OCI-LY7 (cell line): ENCODE measurements around the gene JAK1. TPM values are rescaled to one million over a fixed set of nuclear protein-coding genes. Genes with fewer than 3 reads are reported as not detected.

Source experiments
- BruUV-seq: library from RNA; stranded (reverse); fragments of 400-500 nt; replicated peaks from 2 replicates; lab custom pipeline; 2021; lab: Mats Ljungman, UMichigan
- CTCF ChIA-PET: fragments of 300-600 bp; sonication (Branson Sonifier 250); formaldehyde crosslinking; loops from one replicate; lab custom pipeline; 2022; ENCODE audit warnings: antibody characterized with exemption; ENCODE audit not compliant: unreplicated experiment; lab: Charles Lee
- POLR2A ChIA-PET: fragments of 300-600 bp; sonication (Branson Sonifier 250); formaldehyde crosslinking; loops from one replicate; lab custom pipeline; 2022; ENCODE audit warnings: antibody characterized with exemption; lab: Charles Lee
- DNase-seq: peaks from one replicate; pipeline ENCODE4 v3.0.0-alpha.2; 2015; ENCODE audit warnings: low spot score
- H2AFZ ChIP-seq: fragments of 200-600 bp; sonication (generic), shearing (Covaris generic); 2 replicates; pipeline ENCODE4 v1.6.1; 2014; ENCODE audit warnings: mild to moderate bottlenecking, antibody characterized with exemption, low read length, moderate library complexity
- H3K27ac ChIP-seq: fragments of 200-600 bp; sonication (generic); 2 replicates; pipeline ENCODE4 v1.5.1; 2014; ENCODE audit warnings: mixed run types, low read depth, mild to moderate bottlenecking, moderate library complexity, low read length, inconsistent platforms; ENCODE audit not compliant: poor library complexity, severe bottlenecking
- H3K36me3 ChIP-seq: fragments of 200-600 bp; sonication (generic); 2 replicates; pipeline ENCODE4 v1.6.1; 2014; ENCODE audit warnings: mild to moderate bottlenecking, antibody characterized with exemption, low read length, moderate library complexity, mixed read lengths; ENCODE audit not compliant: insufficient read depth
- H3K4me1 ChIP-seq: fragments of 200-600 bp; sonication (generic); 2 replicates; pipeline ENCODE4 v1.5.1; 2014; ENCODE audit warnings: mild to moderate bottlenecking, low read length; ENCODE audit not compliant: insufficient read depth, poor library complexity, severe bottlenecking
- H3K4me2 ChIP-seq: fragments of 200-600 bp; sonication (generic); 2 replicates; pipeline ENCODE4 v1.6.1; 2014; ENCODE audit warnings: mild to moderate bottlenecking, low read length
- H3K4me3 ChIP-seq: fragments of 200-600 bp; sonication (generic); 2 replicates; pipeline ENCODE4 v1.5.1; 2014; ENCODE audit warnings: mild to moderate bottlenecking, low read depth, low read length; ENCODE audit not compliant: poor library complexity, severe bottlenecking
- H3K79me2 ChIP-seq: fragments of 200-600 bp; sonication (generic); 2 replicates; pipeline ENCODE4 v1.6.1; 2016; ENCODE audit warnings: low read depth, mild to moderate bottlenecking, low read length, moderate library complexity, mixed read lengths; ENCODE audit not compliant: insufficient read depth
- H3K9me2 ChIP-seq: fragments of 200-600 bp; sonication (generic); 2 replicates; pipeline ENCODE4 v1.6.1; 2016; ENCODE audit warnings: mild to moderate bottlenecking, low read length, mixed read lengths; ENCODE audit not compliant: insufficient read depth
- H3K9me3 ChIP-seq: fragments of 200-600 bp; sonication (generic); 2 replicates; pipeline ENCODE4 v1.6.1; 2014; ENCODE audit warnings: mild to moderate bottlenecking, mixed run types, low read length, mixed read lengths
- H4K20me1 ChIP-seq: fragments of 200-600 bp; sonication (generic); 2 replicates; pipeline ENCODE4 v1.6.1; 2014; ENCODE audit warnings: mild to moderate bottlenecking, antibody characterized with exemption, low read length, moderate library complexity, mixed read lengths; ENCODE audit not compliant: insufficient read depth
- EZH2phosphoT487 ChIP-seq: fragments of 200-600 bp; sonication (generic); IDR thresholded peaks from 2 replicates; pipeline ENCODE4 v1.6.1; 2018; ENCODE audit warnings: low read depth, borderline replicate concordance, mild to moderate bottlenecking, mixed run types, antibody characterized with exemption, low read length, moderate library complexity, mixed read lengths
- intact Hi-C: fragments of 100-400 bp; cut with micrococcal nuclease; formaldehyde crosslinking; loops from one replicate; pipeline ENCODE4 v1.10.0; 2022; ENCODE audit not compliant: unreplicated experiment
- total RNA-seq, 2 experiments: library from RNA; depleted of rRNA in 1 of 2; stranded (reverse); fragments of >200 nt in 1 of 2; shearing (Covaris generic) in 1 of 2; gene quantifications; 2 replicates each; pipeline ENCODE4 v1.2.3, GENCODE V29; 2014 to 2022
- TF ChIP-seq, protein P1 (sequence below): fragments of 200-600 bp; sonication (generic); conservative IDR thresholded peaks from 2 replicates; pipeline ENCODE4 v1.5.1; 2014; ENCODE audit warnings: mild to moderate bottlenecking, antibody characterized with exemption, low read length, moderate library complexity, mixed read lengths

JAK1 gene
- total RNA-seq, 2 experiments from 2014 or later, result 72.6 to 86.8 TPM

DNA sequence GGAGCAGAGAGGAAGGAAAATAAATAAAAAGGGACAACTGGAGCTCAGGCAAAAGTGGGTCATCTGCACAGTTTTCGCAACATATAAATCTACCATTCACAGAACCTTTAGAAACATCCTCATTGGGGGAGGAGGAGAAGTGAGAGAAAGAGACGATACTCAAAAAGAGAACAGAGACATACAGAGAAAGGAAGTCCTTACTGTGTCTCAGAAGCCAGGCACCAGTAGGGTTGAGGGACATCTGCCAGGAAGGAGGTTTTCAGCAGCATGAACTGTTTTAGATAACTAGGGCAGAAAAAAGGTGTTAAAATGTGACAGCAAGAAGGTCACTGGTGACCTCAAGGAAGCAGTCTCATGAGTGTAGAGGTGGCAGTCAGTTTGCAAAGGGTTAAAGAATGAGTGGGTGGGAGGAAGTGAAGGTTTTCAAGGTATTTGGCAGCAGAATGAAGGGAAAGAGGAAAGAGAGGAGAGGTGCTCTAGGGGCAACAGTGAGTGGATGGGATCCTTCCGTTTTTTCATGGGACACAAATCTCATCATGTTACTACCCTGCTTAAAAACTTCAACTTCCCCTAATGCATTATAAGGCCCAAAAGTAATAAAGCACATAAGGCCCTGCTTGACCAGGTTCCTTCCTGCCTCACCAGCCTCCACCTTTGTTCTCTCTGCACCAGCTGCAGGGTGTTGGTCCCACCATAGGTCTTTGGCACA is 9.5 kb downstream of the JAK1 start:
- peak; percentile 86 for DNase-seq
- Histone ChIP-seq H3K9me2 (no peaks in the 10 kb centered on the region), H2AFZ (no peak overlapping the region), H3K4me2 (peak overlapping the region; percentile 80), H3K27ac (peak overlapping the region; percentile 93), H3K4me1 (peaks cover 100% of the 10 kb centered on the region), H3K9me3 (no peaks in the 10 kb centered on the region), H4K20me1 (peaks cover 49% of the 10 kb centered on the region), H3K36me3 (no peaks in the 10 kb centered on the region), H3K79me2 (peaks cover 91% of the 10 kb centered on the region), H3K4me3 (peak overlapping the region; percentile 49)
- TF ChIP-seq, protein P1, sequence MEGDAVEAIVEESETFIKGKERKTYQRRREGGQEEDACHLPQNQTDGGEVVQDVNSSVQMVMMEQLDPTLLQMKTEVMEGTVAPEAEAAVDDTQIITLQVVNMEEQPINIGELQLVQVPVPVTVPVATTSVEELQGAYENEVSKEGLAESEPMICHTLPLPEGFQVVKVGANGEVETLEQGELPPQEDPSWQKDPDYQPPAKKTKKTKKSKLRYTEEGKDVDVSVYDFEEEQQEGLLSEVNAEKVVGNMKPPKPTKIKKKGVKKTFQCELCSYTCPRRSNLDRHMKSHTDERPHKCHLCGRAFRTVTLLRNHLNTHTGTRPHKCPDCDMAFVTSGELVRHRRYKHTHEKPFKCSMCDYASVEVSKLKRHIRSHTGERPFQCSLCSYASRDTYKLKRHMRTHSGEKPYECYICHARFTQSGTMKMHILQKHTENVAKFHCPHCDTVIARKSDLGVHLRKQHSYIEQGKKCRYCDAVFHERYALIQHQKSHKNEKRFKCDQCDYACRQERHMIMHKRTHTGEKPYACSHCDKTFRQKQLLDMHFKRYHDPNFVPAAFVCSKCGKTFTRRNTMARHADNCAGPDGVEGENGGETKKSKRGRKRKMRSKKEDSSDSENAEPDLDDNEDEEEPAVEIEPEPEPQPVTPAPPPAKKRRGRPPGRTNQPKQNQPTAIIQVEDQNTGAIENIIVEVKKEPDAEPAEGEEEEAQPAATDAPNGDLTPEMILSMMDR, result no peak
- no peak for TF ChIP-seq EZH2phosphoT487
- POLR2A ChIA-PET, result interaction anchor here (0.6 to 1.5 kb wide), 3 partner anchors 11 to 1120 kb away, joined by 3 to 4 read pairs (median 3); no protein-coding TSS in a partner anchor
- CTCF ChIA-PET, result no interaction called here
- intact Hi-C loops, result loop anchor here (1.0 to 2.0 kb wide), 3 partner anchors 9 to 92 kb away; partner anchors contain the start of gene JAK1
- BruUV-seq, result no TSS peak

DNA sequence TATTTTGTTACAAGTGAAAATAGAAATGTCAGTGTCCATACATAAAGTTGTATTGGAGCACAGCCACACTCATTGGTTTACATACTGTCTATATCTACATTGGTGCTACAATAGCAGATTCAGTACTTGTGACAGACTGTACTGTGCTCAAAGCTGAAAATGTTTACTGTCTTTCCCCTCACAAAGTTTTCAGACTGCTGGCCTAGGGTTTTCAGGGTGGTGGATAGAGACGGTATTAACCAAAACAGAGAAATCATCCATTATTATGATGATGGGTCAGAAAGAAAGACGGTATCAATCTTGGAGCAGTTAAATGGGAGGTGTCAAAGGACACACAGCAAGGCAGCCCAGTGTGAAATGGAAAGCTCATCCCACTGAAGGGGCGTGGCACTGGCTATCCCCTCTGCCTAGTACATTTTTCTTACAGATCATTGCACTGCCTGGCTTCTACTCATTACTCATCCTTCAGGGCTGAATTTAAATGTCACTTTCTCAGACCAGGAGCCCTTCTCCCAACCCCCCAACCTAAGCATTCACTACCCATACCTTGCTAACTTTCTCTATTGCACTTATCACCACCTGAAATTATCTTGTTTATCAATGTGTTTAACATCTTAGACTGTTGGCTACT is 10.2 kb downstream of the JAK1 start:
- H4K20me1 ChIP-seq, result peaks cover 50% of the 10 kb centered on the region
- H3K4me2 ChIP-seq, result peak overlapping the region; percentile 80
- BruUV-seq, result no TSS peak
- H2AFZ ChIP-seq, result no peak overlapping the region
- peak overlapping the region; percentile 49 for H3K4me3 ChIP-seq
- peak overlapping the region; percentile 93 for H3K27ac ChIP-seq
- no peak for DNase-seq
- H3K79me2 ChIP-seq, result peaks cover 89% of the 10 kb centered on the region
- CTCF ChIA-PET, result no interaction called here
- no peaks in the 10 kb centered on the region for H3K9me2 ChIP-seq
- no peaks in the 10 kb centered on the region for H3K9me3 ChIP-seq
- TF ChIP-seq, protein P1, result no peak
- TF ChIP-seq EZH2phosphoT487, result no peak
- peaks cover 98% of the 10 kb centered on the region for H3K4me1 ChIP-seq
- intact Hi-C loops, result loop anchor here (2.0 kb wide), 2 partner anchors 89 to 91 kb away; no protein-coding TSS in a partner anchor
- H3K36me3 ChIP-seq, result no peaks in the 10 kb centered on the region
- POLR2A ChIA-PET, result interaction anchor here (0.7 to 1.5 kb wide), 4 partner anchors 10 to 1554 kb away, joined by 3 read pairs; no protein-coding TSS in a partner anchor
